Measurements from ENCODE around the gene MAP2K1.

GRCh38 chr15:66429117-66429516 is 42.4 kb downstream of the MAP2K1 start:
- TF ChIP-seq, protein P1, sequence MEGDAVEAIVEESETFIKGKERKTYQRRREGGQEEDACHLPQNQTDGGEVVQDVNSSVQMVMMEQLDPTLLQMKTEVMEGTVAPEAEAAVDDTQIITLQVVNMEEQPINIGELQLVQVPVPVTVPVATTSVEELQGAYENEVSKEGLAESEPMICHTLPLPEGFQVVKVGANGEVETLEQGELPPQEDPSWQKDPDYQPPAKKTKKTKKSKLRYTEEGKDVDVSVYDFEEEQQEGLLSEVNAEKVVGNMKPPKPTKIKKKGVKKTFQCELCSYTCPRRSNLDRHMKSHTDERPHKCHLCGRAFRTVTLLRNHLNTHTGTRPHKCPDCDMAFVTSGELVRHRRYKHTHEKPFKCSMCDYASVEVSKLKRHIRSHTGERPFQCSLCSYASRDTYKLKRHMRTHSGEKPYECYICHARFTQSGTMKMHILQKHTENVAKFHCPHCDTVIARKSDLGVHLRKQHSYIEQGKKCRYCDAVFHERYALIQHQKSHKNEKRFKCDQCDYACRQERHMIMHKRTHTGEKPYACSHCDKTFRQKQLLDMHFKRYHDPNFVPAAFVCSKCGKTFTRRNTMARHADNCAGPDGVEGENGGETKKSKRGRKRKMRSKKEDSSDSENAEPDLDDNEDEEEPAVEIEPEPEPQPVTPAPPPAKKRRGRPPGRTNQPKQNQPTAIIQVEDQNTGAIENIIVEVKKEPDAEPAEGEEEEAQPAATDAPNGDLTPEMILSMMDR (IDR thresholded peaks at IDR 0.05) = no peak
- no peak for TF ChIP-seq EP300 (IDR thresholded peaks at IDR 0.05; ENCODE audit: low read depth)

Data from transverse colon (tissue), 3 donors.